GM18505 (cell line): ENCODE measurements around the gene GLI3.

Experiments
- ATAC-seq: cut with Tn5 transposase; IDR thresholded peaks from one replicate; pipeline ENCODE4 v1.9.1; 2021; ENCODE audit not compliant: unreplicated experiment
- POLR2A ChIP-seq: IDR thresholded peaks from 4 replicates; pipeline ENCODE4 v1.6.1; 2011; ENCODE audit warnings: borderline replicate concordance; ENCODE audit not compliant: insufficient read depth, insufficient read length; ENCODE audit errors: extremely low read depth

Gene GLI3

DNA sequence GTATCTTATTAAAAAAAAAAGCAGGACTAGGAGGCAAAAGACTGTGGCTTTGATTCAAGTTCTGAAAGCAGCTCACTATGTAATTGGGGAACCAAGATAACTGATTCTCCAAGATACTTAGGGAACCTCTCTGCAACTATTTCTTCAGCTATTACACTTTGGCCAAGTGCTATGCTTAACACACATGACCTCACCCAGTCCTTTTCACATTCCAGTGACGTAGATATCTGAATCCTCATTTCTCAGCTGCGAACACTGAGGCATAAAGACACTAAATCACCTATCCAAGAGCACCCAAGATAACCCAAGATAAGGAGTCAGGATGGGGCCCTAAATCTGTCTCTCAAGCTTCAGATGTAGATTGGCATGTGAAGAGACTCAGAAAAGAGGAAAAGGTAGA lies 133.6 kb downstream of the GLI3 start:
- ATAC-seq: no peak
- TF ChIP-seq POLR2A: no peak

DNA sequence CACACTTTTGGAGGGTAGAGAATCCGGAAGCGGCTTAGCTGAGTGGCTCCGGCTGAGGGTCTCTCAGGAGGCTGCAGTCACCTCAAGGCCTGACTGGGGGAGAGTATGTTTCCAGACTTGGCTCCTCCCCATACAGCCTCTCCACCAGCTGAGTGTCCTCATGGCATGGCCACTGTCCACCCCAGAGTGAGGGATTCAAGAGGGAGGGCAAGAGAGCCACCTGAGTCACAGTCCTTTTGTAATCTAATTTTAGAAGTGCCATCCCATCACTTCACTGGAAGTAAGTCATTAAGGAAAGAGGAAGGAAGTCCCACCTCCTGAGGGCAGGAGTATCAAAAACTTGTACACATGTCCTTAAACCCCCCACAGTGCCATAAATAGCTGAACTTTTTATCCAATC lies 134.0 kb downstream of the GLI3 start:
- no peak for ATAC-seq
- no peak for TF ChIP-seq POLR2A

GRCh38 chr7:42102301-42102700 lies 134.7 kb downstream of the GLI3 start:
- TF ChIP-seq POLR2A: no peak
- ATAC-seq: no peak

GRCh38 chr7:42100156-42100508 lies 136.9 kb downstream of the GLI3 start:
- no peak for TF ChIP-seq POLR2A
- ATAC-seq: no peak

- no peak for ATAC-seq
- no peak for TF ChIP-seq POLR2A
These were observed 137.4 kb downstream of the GLI3 start for GRCh38 chr7:42099470-42100155.

GRCh38 chr7:42099066-42099465 lies 137.9 kb downstream of the GLI3 start:
- no peak for TF ChIP-seq POLR2A
- no peak for ATAC-seq

GRCh38 chr7:42097752-42098151 lies 139.3 kb downstream of the GLI3 start:
- TF ChIP-seq POLR2A: no peak
- no peak for ATAC-seq

DNA sequence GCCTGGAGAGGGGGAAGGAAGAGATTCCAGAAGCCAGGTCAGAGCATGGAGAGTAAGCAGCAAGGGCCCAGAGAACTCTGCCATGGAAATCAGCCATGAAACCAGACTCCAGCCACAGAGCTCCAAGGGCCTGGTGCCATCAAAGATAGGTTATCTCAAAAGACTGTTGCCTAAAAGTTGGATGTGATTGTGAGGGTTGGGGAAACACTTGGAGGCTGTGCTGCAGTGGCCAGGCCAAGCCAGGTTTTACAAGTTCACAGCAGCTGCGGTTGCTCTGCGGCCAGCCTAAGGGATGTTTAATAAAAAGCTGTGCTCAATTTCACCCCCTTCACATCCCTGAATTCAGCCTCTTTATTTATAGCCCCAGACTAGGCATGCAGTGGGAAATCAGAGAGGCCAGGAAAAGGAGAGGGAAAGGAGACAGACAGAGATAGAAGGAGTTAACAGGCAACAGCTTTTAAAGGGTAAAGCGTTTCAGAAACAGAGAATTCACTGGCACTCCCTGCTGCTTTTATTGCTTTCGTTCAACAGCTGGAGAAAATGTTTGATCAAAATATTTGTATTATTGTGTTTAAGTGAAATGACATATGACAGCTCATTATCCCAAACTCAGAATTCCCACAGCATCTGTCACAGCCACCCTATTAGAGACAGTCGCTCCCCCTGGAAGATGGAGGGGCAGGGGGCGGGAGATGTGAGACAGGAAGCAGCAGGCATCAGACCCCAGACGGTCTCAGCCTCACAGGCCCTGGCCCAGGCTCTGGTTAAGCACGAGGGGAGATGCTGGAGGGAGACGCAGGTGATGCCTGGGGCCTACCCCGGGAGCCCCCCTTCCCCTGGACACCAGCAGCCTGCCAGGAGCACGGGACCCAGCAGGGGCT lies 140.1 kb downstream of the GLI3 start:
- no peak for TF ChIP-seq POLR2A
- ATAC-seq: no peak

- TF ChIP-seq POLR2A: no peak
- no peak for ATAC-seq
These were observed 140.7 kb downstream of the GLI3 start for GRCh38 chr7:42096268-42096667.

GRCh38 chr7:42095791-42096190 lies 141.2 kb downstream of the GLI3 start:
- TF ChIP-seq POLR2A: no peak

GRCh38 chr7:42093349-42093905 lies 143.6 kb downstream of the GLI3 start:
- no peak for TF ChIP-seq POLR2A
- ATAC-seq: no peak

More at GRCh38 chr7:42095791-42096190, 141.2 kb downstream of the GLI3 start:
- ATAC-seq: no peak

DNA sequence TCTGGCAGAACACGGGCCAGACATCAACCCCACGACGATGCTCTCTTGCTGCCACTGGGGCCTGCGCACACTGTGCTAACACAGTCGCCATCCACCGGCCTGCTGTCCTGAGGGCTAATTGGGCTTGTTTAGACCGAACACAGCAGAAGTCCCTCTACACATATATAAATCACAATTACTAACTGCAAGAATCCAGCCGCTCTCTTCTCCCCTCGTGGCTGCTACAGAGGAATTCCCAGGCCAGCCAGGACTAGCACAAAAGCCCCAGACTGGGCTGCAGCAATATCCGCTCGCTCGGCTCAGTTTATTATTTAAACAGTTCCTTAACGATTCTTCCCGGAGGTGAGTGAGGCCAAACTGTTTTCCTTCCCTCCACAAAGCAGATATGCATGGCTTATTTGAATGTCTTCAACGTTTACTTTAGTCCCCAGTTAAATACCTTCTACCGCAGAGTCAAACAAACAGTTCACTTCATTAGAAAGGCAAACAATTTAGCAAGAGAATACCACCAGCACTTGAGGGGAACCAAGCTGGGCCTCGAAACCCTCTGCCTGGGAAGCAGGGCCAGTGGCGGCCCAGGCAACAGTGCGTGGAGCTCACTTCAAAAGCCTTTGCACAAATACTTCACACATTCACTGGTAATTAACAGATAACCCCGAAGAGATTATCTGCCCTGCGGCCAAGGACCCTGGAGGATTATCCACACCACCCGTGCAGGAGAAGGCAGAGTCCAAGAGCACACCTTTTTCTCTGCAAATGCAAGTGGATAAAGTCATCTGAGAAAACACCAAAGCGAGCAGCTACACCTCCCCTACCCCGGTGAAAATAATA lies 145.3 kb downstream of the GLI3 start:
- ATAC-seq: no peak
- TF ChIP-seq POLR2A: no peak

DNA sequence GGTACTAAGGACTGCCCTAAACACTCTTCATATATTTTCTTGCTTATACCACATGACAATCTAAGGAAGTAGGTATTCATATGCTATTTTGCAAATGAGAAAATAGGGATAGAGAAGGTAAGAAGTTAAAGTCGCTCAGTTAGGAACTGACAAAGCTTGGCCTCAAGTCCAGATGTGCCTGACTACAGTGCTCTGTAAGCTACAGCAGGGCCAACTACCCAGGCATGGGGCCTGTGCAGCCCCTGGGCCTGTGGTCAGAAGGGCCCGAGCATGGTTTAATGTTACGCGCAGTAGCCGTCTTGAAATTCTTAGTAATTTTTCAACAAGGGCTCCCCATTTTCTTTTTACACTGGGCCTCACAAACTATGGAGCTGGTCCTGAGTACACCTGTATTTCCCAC lies 146.2 kb downstream of the GLI3 start:
- no peak for TF ChIP-seq POLR2A
- no peak for ATAC-seq
